GM23248 (cell line): Measurements from ENCODE around the gene CMTM7. TPM values are rescaled to one million over a fixed set of nuclear protein-coding genes. Genes with fewer than 3 reads are reported as not detected.

Experiments
- DNase-seq: peaks from one replicate; pipeline ENCODE4 v3.0.0-alpha.2; 2015
- H2AFZ ChIP-seq: fragments of 200-600 bp; sonication (generic); 2 replicates; pipeline ENCODE4 v1.6.1; 2016; ENCODE audit warnings: antibody characterized with exemption
- H3F3A ChIP-seq: fragments of 200-600 bp; sonication (generic); 2 replicates; pipeline ENCODE4 v1.6.1; 2016; ENCODE audit warnings: mild to moderate bottlenecking, antibody characterized with exemption, mixed run types; ENCODE audit not compliant: insufficient read depth
- H3K27ac ChIP-seq: fragments of 200-600 bp; sonication (generic); 2 replicates; pipeline ENCODE4 v1.5.1; 2016; ENCODE audit warnings: mild to moderate bottlenecking
- H3K27me3 ChIP-seq: fragments of 200-600 bp; sonication (generic); replicated peaks from 2 replicates; pipeline ENCODE4 v1.6.1; 2016; ENCODE audit warnings: mild to moderate bottlenecking; ENCODE audit not compliant: insufficient read depth
- H3K36me3 ChIP-seq: fragments of 200-600 bp; sonication (generic); 2 replicates; pipeline ENCODE4 v1.6.1; 2016; ENCODE audit warnings: low read depth, mild to moderate bottlenecking
- H3K4me1 ChIP-seq: fragments of 200-600 bp; sonication (generic); 2 replicates; pipeline ENCODE4 v1.6.1; 2016; ENCODE audit warnings: mild to moderate bottlenecking; ENCODE audit not compliant: insufficient read depth
- H3K4me2 ChIP-seq: fragments of 200-600 bp; sonication (generic); one replicate; pipeline ENCODE4 v1.6.1; 2016; ENCODE audit warnings: mild to moderate bottlenecking; ENCODE audit not compliant: unreplicated experiment
- H3K4me3 ChIP-seq: fragments of 200-600 bp; sonication (generic); 2 replicates; pipeline ENCODE4 v1.5.1; 2016; ENCODE audit warnings: mild to moderate bottlenecking
- H3K79me2 ChIP-seq: fragments of 200-600 bp; sonication (generic); 2 replicates; pipeline ENCODE4 v1.6.1; 2016; ENCODE audit warnings: mild to moderate bottlenecking; ENCODE audit not compliant: insufficient read depth
- H3K9ac ChIP-seq: fragments of 200-600 bp; sonication (generic); 2 replicates; pipeline ENCODE4 v1.6.1; 2016; ENCODE audit warnings: mild to moderate bottlenecking
- H3K9me2 ChIP-seq: fragments of 200-600 bp; sonication (generic); 2 replicates; pipeline ENCODE4 v1.6.1; 2016; ENCODE audit warnings: mixed run types, mild to moderate bottlenecking, moderate library complexity; ENCODE audit not compliant: insufficient read depth
- H3K9me3 ChIP-seq: fragments of 200-600 bp; sonication (generic); one replicate; pipeline ENCODE4 v1.6.1; 2017; ENCODE audit warnings: low read depth
- H4K20me1 ChIP-seq: fragments of 200-600 bp; sonication (generic); 2 replicates; pipeline ENCODE4 v1.6.0; 2016; ENCODE audit not compliant: insufficient read depth
- EZH2 ChIP-seq: fragments of 200-600 bp; sonication (generic); IDR thresholded peaks from 2 replicates; pipeline ENCODE4 v1.6.1; 2018; ENCODE audit warnings: antibody characterized with exemption, mild to moderate bottlenecking; ENCODE audit not compliant: insufficient read depth, poor library complexity, severe bottlenecking
- EZH2phosphoT487 ChIP-seq: fragments of 200-600 bp; sonication (generic); IDR thresholded peaks from 2 replicates; pipeline ENCODE4 v1.6.1; 2018; ENCODE audit warnings: antibody characterized with exemption, moderate library complexity, mild to moderate bottlenecking, low read depth; ENCODE audit not compliant: insufficient read depth
- WGBS, 2 experiments: methylation state at CpG; one replicate each; pipeline ENCODE4 v1.1.6; 2015 to 2017; ENCODE audit warnings: low lambda C conversion rate in 2 of 2, low coverage in 1 of 2; ENCODE audit errors: missing lambda C conversion rate in 2 of 2; 5-methylcytosine and 5-hydroxymethylcytosine counted together
- in situ Hi-C: fragments of 300-500 bp; cut with MboI; formaldehyde crosslinking; loops from 2 replicates; pipeline ENCODE4 v1.15.0; 2020
- polyA plus RNA-seq: library from polyadenylated mRNA; unstranded; fragments of >200 nt; fragmentation: Nextera tagmentation; extraction: Ambion mirVana; gene quantifications from 2 replicates; pipeline ENCODE4 v1.2.1, GENCODE V29; 2016
- total RNA-seq: library from RNA; depleted of rRNA; stranded (reverse); fragments of >200 nt; shearing (Covaris generic); gene quantifications from 2 replicates; pipeline ENCODE4 v1.2.3, GENCODE V29; 2014

Gene CMTM7
- total and polyA plus RNA-seq, 2 experiments from 2014 or later = 6.3 to 23.0 TPM

GRCh38 chr3:32455609-32456428 lies 64.2 kb downstream of the CMTM7 start:
- Histone ChIP-seq H3F3A (peaks cover 4% of the 10 kb centered on the region; the same call in 1 of the 2 replicates), H3K9me2 (no peaks in the 10 kb centered on the region), H2AFZ (no peak overlapping the region), H3K4me1 (peaks cover 10% of the 10 kb centered on the region), H3K27me3 (no peaks in the 10 kb centered on the region), H3K9ac (no peak overlapping the region), H3K9me3 (no peaks in the 10 kb centered on the region), H3K27ac (no peak overlapping the region), H3K4me3 (no peak overlapping the region), H3K79me2 (no peaks in the 10 kb centered on the region), H3K36me3 (no peaks in the 10 kb centered on the region), H4K20me1 (no peaks in the 10 kb centered on the region), H3K4me2 (no peak overlapping the region)
- DNase-seq = no peak
- 94 to 97% methylated on average over 15 of the region's 15 CpGs for WGBS, 2 experiments
- in situ Hi-C loops = no loop called here
- TF ChIP-seq EZH2 = no peak
- TF ChIP-seq EZH2phosphoT487 = no peak

- TF ChIP-seq EZH2phosphoT487 = no peak
- no peak for TF ChIP-seq EZH2
- H3K4me2 ChIP-seq = no peak overlapping the region
- no peaks in the 10 kb centered on the region for H3K36me3 ChIP-seq
- no peak for DNase-seq
- H4K20me1 ChIP-seq = no peaks in the 10 kb centered on the region
- peaks cover 10% of the 10 kb centered on the region for H3K4me1 ChIP-seq
- no peaks in the 10 kb centered on the region for H3K9me2 ChIP-seq
- H3K27ac ChIP-seq = no peak overlapping the region
- no peaks in the 10 kb centered on the region for H3K9me3 ChIP-seq
- H2AFZ ChIP-seq = no peak overlapping the region
- peaks cover 4% of the 10 kb centered on the region; the same call in 1 of the 2 replicates for H3F3A ChIP-seq
- WGBS, 2 experiments = 92 to 95% methylated on average over 11 of the region's 11 CpGs
- no peak overlapping the region for H3K4me3 ChIP-seq
- in situ Hi-C loops = no loop called here
- H3K27me3 ChIP-seq = no peaks in the 10 kb centered on the region
- H3K79me2 ChIP-seq = no peaks in the 10 kb centered on the region
- H3K9ac ChIP-seq = no peak overlapping the region
These were observed 64.9 kb downstream of the CMTM7 start for GRCh38 chr3:32456429-32457130.

- WGBS, 2 experiments = 93 to 94% methylated on average over 9 of the region's 9 CpGs
- Histone ChIP-seq H4K20me1 (no peaks in the 10 kb centered on the region), H3K36me3 (no peaks in the 10 kb centered on the region), H3K79me2 (no peaks in the 10 kb centered on the region), H3F3A (peaks cover 4% of the 10 kb centered on the region; the same call in 1 of the 2 replicates), H3K9me2 (no peaks in the 10 kb centered on the region), H3K4me2 (no peak overlapping the region), H3K4me3 (no peak overlapping the region), H2AFZ (no peak overlapping the region), H3K27ac (no peak overlapping the region), H3K9me3 (no peaks in the 10 kb centered on the region), H3K9ac (no peak overlapping the region), H3K27me3 (no peaks in the 10 kb centered on the region), H3K4me1 (peaks cover 8% of the 10 kb centered on the region)
- no peak for TF ChIP-seq EZH2phosphoT487
- TF ChIP-seq EZH2 = no peak
- in situ Hi-C loops = no loop called here
- no peak for DNase-seq
These were observed 66.4 kb downstream of the CMTM7 start for GRCh38 chr3:32457971-32458471.

- no peaks in the 10 kb centered on the region for H4K20me1 ChIP-seq
- H3K4me1 ChIP-seq = no peaks in the 10 kb centered on the region
- no peaks in the 10 kb centered on the region for H3K9me3 ChIP-seq
- no peaks in the 10 kb centered on the region for H3K79me2 ChIP-seq
- H3K27ac ChIP-seq = no peak overlapping the region
- no peaks in the 10 kb centered on the region for H3K9me2 ChIP-seq
- TF ChIP-seq EZH2phosphoT487 = no peak
- TF ChIP-seq EZH2 = no peak
- H3F3A ChIP-seq = no peaks in the 10 kb centered on the region
- no peaks in the 10 kb centered on the region for H3K27me3 ChIP-seq
- no peak overlapping the region for H3K9ac ChIP-seq
- 95 to 96% methylated on average over 5 of the region's 5 CpGs for WGBS, 2 experiments
- no peak for DNase-seq
- H3K4me3 ChIP-seq = no peak overlapping the region
- no peaks in the 10 kb centered on the region for H3K36me3 ChIP-seq
- in situ Hi-C loops = no loop called here
- H2AFZ ChIP-seq = no peak overlapping the region
- no peak overlapping the region for H3K4me2 ChIP-seq
These were observed 67.8 kb downstream of the CMTM7 start for GRCh38 chr3:32459450-32459849.
